Measurements from ENCODE around the gene PIM3. TPM values are rescaled to one million over a fixed set of nuclear protein-coding genes. Genes with fewer than 3 reads are reported as not detected.

Gene PIM3
- total and polyA plus RNA-seq, 10 of the 15 experiments (the other 5 are each of a cell fraction or from before 2014, with no cell fraction given) = 0.31 to 60.8 (median 12.4) TPM

GRCh38 chr22:49924113-49924833, 36.3 kb upstream of the PIM3 start:
- RAD21 ChIA-PET (ENCODE audit: unreplicated experiment) = interaction anchor here (0.7 to 1.4 kb wide), 3 partner anchors 126 to 163 kb away, joined by 3 to 4 read pairs (median 3); no protein-coding TSS in a partner anchor
- DNase-seq (ENCODE audit: low read depth, low spot score) (no peak), ATAC-seq (no peak), FAIRE-seq (no peak)
- Histone ChIP-seq H3K27ac (ENCODE audit: control insufficient read depth, insufficient read depth) (peak overlapping the region; percentile 91), H3K9ac (ENCODE audit: control insufficient read depth, insufficient read depth, low read length) (peak overlapping the region; percentile 8; the same call in 1 of the 2 replicates), H3K79me2 (ENCODE audit: control insufficient read depth, insufficient read depth, low read length) (peaks cover 3% of the 10 kb centered on the region), H3K4me1 (ENCODE audit: control insufficient read depth, insufficient read depth, low read length) (peaks cover 36% of the 10 kb centered on the region), H3K9me3 (replicated peaks; ENCODE audit: control insufficient read depth, insufficient read depth, low read length) (no peaks in the 10 kb centered on the region), H3K36me3 (ENCODE audit: control insufficient read depth in 2 of 2, insufficient read depth in 2 of 2, low read length in 1 of 2) (peaks cover 0 to 2% of the 10 kb centered on the region in 2 experiments; a peak in 3 of 4 replicates), H3K27me3 (replicated peaks in 1 of 2; ENCODE audit: control insufficient read depth in 2 of 2, insufficient read depth in 2 of 2, low read length in 1 of 2) (no peaks in the 10 kb centered on the region), H4K20me1 (ENCODE audit: control insufficient read depth, insufficient read depth) (no peaks in the 10 kb centered on the region), H3K4me2 (ENCODE audit: control insufficient read depth, insufficient read depth) (peak overlapping the region; percentile 54), H3K4me3 (no peak overlapping the region), H2AFZ (ENCODE audit: control insufficient read depth, low read depth, low read length) (no peak overlapping the region)
- SMC1A ChIA-PET (ENCODE audit: uncharacterized antibody, unreplicated experiment) = interaction anchor here (0.6 to 1.2 kb wide), 2 partner anchors 43 to 229 kb away, joined by 3 to 4 read pairs; no protein-coding TSS in a partner anchor
- no peak for TF ChIP-seq BCL11A (IDR thresholded peaks at IDR 0.05; ENCODE audit: low read depth, low read length)
- 0 out of 2 replicates have a peak, but pooled peaks have one; percentile 17 for TF ChIP-seq HDGF (IDR thresholded peaks at IDR 0.05)
- TF ChIP-seq MLLT1 (IDR thresholded peaks at IDR 0.05) = peak; percentile 54; the same call in 1 of the 2 replicates
- WGBS (ENCODE audit: insufficient coverage, insufficient replicate concordance, low lambda C conversion rate, missing lambda C conversion rate) = 86% methylated on average over 31 of the region's 31 CpGs
- no TSS peak for BruUV-seq (replicated peaks)
- CTCF ChIA-PET = interaction anchor here (0.7 to 1.4 kb wide), 3 partner anchors 9 to 164 kb away, joined by 3 to 5 read pairs (median 3); no protein-coding TSS in a partner anchor
- intact Hi-C loops (cut with micrococcal nuclease; ENCODE audit: unreplicated experiment) (no loop called here), in situ Hi-C loops (cut with MboI) (loop anchor here (5.0 kb wide), 1 partner anchor 157 kb away; no protein-coding TSS in a partner anchor)
- POLR2A ChIA-PET = interaction anchor here (0.6 to 1.4 kb wide), 2 partner anchors 38 to 70 kb away, joined by 4 to 8 read pairs; no protein-coding TSS in a partner anchor
